Measurements from ENCODE around the gene KAT7.

The KAT7 gene

DNA sequence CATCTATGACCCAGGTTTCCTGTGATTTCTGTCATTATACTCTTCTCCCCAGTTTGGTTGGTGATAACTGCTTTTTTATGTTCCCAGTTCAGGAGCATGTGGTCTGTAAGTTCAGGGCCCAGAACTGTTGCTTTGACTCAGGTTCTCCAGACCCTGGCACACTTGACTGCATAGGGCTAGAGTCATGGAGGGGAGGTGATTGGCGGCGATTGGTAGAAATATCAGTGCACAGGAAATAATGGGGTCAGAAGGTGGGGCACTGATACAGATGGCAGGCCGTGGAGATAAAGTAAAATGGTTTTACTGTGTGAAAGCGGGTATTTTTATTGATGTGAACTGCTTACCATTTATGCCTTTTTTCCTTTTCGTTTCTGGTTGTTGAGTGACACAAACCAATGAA, 30.7 kb downstream of the KAT7 start:
- no peaks in the 10 kb centered on the region for H3K27me3 ChIP-seq (replicated peaks; ENCODE audit: control insufficient read depth, insufficient read depth, low read length)
- no peak for DNase-seq (ENCODE audit: extremely low read depth, insufficient read length)
- TF ChIP-seq, protein P1, sequence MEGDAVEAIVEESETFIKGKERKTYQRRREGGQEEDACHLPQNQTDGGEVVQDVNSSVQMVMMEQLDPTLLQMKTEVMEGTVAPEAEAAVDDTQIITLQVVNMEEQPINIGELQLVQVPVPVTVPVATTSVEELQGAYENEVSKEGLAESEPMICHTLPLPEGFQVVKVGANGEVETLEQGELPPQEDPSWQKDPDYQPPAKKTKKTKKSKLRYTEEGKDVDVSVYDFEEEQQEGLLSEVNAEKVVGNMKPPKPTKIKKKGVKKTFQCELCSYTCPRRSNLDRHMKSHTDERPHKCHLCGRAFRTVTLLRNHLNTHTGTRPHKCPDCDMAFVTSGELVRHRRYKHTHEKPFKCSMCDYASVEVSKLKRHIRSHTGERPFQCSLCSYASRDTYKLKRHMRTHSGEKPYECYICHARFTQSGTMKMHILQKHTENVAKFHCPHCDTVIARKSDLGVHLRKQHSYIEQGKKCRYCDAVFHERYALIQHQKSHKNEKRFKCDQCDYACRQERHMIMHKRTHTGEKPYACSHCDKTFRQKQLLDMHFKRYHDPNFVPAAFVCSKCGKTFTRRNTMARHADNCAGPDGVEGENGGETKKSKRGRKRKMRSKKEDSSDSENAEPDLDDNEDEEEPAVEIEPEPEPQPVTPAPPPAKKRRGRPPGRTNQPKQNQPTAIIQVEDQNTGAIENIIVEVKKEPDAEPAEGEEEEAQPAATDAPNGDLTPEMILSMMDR (IDR thresholded peaks at IDR 0.05; ENCODE audit: insufficient read depth, low read length, poor library complexity, severe bottlenecking): no peak
- H3K4me3 ChIP-seq (replicated peaks; ENCODE audit: low read depth, low read length): no peak overlapping the region
- peaks cover 16% of the 10 kb centered on the region for H3K36me3 ChIP-seq (ENCODE audit: control insufficient read depth, insufficient read depth, low read length)

DNA sequence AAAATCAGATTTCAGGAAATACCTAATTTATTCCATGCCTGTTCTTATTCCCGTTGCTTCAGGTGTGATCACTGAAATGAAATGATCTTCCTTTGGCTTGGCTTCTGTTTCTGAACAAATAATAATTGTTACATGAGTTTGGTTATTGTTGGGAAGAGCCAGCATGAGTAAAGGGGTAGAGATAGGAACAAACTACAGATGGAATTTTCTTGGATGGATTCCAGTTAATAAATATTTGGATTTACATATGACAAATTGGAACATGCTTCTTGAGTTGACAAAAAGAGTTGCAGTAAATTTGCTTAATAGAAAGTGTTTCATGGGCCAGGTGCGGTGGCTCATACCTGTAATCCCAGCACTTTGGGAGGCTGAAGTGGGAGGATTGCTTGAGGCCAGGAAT, 31.2 kb downstream of the KAT7 start:
- Histone ChIP-seq H3K27me3 (replicated peaks; ENCODE audit: control insufficient read depth, insufficient read depth, low read length) (no peaks in the 10 kb centered on the region), H3K36me3 (ENCODE audit: control insufficient read depth, insufficient read depth, low read length) (peaks cover 16% of the 10 kb centered on the region), H3K4me3 (replicated peaks; ENCODE audit: low read depth, low read length) (no peak overlapping the region)
- DNase-seq (ENCODE audit: extremely low read depth, insufficient read length): no peak
- TF ChIP-seq, protein P1 (IDR thresholded peaks at IDR 0.05; ENCODE audit: insufficient read depth, low read length, poor library complexity, severe bottlenecking): no peak

DNA sequence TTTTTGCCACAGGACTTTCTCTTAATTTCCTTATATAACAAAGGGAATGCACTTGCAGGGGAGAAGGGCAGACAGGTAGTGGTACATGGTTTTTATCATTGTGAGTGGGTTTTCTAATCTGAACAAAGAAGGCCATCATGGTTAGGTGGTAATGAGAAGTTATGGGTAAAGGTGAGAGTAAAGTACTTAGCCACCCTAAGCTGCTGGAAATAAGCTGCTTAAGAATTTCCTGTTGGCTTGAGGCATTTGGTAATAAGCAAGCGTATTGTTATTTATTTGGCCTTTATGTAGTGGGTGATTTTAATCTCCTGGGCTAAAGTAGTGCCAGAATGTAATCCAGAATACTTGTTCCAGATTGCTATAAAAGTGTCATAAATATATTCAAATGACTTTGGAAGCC, 32.3 kb downstream of the KAT7 start:
- Histone ChIP-seq H3K4me3 (replicated peaks; ENCODE audit: low read depth, low read length) (no peak overlapping the region), H3K27me3 (replicated peaks; ENCODE audit: control insufficient read depth, insufficient read depth, low read length) (no peaks in the 10 kb centered on the region), H3K36me3 (ENCODE audit: control insufficient read depth, insufficient read depth, low read length) (peaks cover 16% of the 10 kb centered on the region)
- no peak for DNase-seq (ENCODE audit: extremely low read depth, insufficient read length)
- TF ChIP-seq, protein P1 (IDR thresholded peaks at IDR 0.05; ENCODE audit: insufficient read depth, low read length, poor library complexity, severe bottlenecking): no peak

DNA sequence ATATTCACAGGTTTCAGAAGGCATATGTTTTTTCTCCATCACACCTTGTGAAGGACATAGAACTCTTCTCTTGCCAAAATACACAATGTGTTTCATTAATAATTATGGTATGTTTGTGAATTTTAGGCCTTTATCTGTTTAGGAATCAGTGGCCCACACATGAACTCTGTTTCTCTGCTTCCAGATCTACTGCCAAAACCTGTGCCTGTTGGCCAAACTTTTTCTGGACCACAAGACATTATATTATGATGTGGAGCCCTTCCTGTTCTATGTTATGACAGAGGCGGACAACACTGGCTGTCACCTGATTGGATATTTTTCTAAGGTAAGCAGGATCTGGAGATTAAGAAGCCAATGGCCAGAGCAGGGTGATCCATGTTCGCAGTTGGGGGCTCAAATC, 33.0 kb downstream of the KAT7 start:
- no peak overlapping the region for H3K4me3 ChIP-seq (replicated peaks; ENCODE audit: low read depth, low read length)
- TF ChIP-seq, protein P1 (IDR thresholded peaks at IDR 0.05; ENCODE audit: insufficient read depth, low read length, poor library complexity, severe bottlenecking): no peak
- H3K27me3 ChIP-seq (replicated peaks; ENCODE audit: control insufficient read depth, insufficient read depth, low read length): no peaks in the 10 kb centered on the region
- DNase-seq (ENCODE audit: extremely low read depth, insufficient read length): no peak
- H3K36me3 ChIP-seq (ENCODE audit: control insufficient read depth, insufficient read depth, low read length): peaks cover 15% of the 10 kb centered on the region

DNA sequence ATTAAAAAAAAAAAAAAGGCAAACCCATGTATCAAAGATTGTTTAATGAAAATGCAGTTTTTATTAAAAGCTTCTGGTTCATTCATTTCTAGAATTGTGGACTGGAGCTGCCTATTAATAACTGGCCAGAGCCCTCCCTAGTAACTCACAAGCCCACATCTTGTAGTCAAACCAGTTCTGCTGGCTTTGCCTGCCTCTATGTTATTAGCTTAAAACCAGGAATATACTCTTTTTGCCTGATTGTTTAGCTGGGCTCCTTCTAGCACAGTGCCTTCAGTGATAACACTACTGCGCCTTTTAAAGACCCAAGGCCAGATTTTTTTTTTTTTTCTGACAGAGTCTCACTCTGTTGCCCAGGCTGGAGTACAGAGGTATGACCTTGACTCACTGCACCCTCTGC, 33.4 kb downstream of the KAT7 start:
- H3K27me3 ChIP-seq (replicated peaks; ENCODE audit: control insufficient read depth, insufficient read depth, low read length): no peaks in the 10 kb centered on the region
- H3K36me3 ChIP-seq (ENCODE audit: control insufficient read depth, insufficient read depth, low read length): peaks cover 18% of the 10 kb centered on the region
- TF ChIP-seq, protein P1 (IDR thresholded peaks at IDR 0.05; ENCODE audit: insufficient read depth, low read length, poor library complexity, severe bottlenecking): no peak
- H3K4me3 ChIP-seq (replicated peaks; ENCODE audit: low read depth, low read length): no peak overlapping the region
- no peak for DNase-seq (ENCODE audit: extremely low read depth, insufficient read length)

DNA sequence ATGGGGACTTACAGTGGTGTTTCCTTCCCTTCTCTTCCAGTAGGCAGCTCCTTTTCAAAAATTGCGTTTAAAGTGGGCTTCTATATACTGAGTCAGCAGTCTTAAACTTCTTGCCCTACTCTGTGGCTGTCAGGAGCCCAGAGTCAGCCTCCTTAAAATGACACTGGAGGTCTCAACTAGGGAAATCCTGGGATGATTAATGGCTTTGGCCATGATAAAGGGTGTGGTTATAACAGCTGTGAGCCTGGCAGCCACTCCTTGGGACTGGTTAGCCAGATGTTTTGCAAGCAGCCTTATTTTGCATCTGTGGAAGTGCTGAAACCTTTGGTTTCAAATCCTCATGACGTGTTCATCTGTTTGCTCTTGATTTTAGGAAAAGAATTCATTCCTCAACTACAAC, 34.3 kb downstream of the KAT7 start:
- no peak for DNase-seq (ENCODE audit: extremely low read depth, insufficient read length)
- H3K4me3 ChIP-seq (replicated peaks; ENCODE audit: low read depth, low read length): no peak overlapping the region
- TF ChIP-seq, protein P1 (IDR thresholded peaks at IDR 0.05; ENCODE audit: insufficient read depth, low read length, poor library complexity, severe bottlenecking): no peak
- H3K27me3 ChIP-seq (replicated peaks; ENCODE audit: control insufficient read depth, insufficient read depth, low read length): no peaks in the 10 kb centered on the region
- peaks cover 17% of the 10 kb centered on the region for H3K36me3 ChIP-seq (ENCODE audit: control insufficient read depth, insufficient read depth, low read length)
